HG03342 (cell line): ENCODE results near the gene ZNF217.
"Not testable (repeated sequence)": the region's sequence is repeated elsewhere in the genome, so short reads cannot be mapped to it uniquely, and the experiment has no call there.

ENCODE experiments used
- ATAC-seq: cut with Tn5 transposase; IDR thresholded peaks from one replicate; pipeline ENCODE4 v1.9.1; 2021; ENCODE audit warnings: mild to moderate bottlenecking, moderate library complexity; ENCODE audit not compliant: unreplicated experiment

Gene ZNF217

GRCh38 chr20:53569606-53570307 is 23.9 kb downstream of the ZNF217 start:
- no peak for ATAC-seq

- no peak for ATAC-seq
Observed at GRCh38 chr20:53569005-53569404, 24.6 kb downstream of the ZNF217 start.

- no peak for ATAC-seq
Observed at GRCh38 chr20:53568351-53568750, 25.3 kb downstream of the ZNF217 start.

GRCh38 chr20:53567379-53567917 is 26.2 kb downstream of the ZNF217 start:
- no peak for ATAC-seq

GRCh38 chr20:53566623-53567022 is 27.0 kb downstream of the ZNF217 start:
- not testable (repeated sequence) for ATAC-seq

GRCh38 chr20:53565254-53565653 is 28.4 kb downstream of the ZNF217 start:
- ATAC-seq: no peak

GRCh38 chr20:53562104-53562764 is 31.4 kb downstream of the ZNF217 start:
- not testable (repeated sequence) for ATAC-seq

- no peak for ATAC-seq
Observed at GRCh38 chr20:53561505-53561904, 32.1 kb downstream of the ZNF217 start.

- ATAC-seq: no peak
Observed at GRCh38 chr20:53559816-53560215, 33.8 kb downstream of the ZNF217 start.

- ATAC-seq: no peak
Observed at GRCh38 chr20:53557130-53557529, 36.5 kb downstream of the ZNF217 start.

GRCh38 chr20:53556267-53556897 is 37.3 kb downstream of the ZNF217 start:
- ATAC-seq: no peak

GRCh38 chr20:53555816-53556215 is 37.8 kb downstream of the ZNF217 start:
- no peak for ATAC-seq

GRCh38 chr20:53555081-53555480 is 38.6 kb downstream of the ZNF217 start:
- ATAC-seq: no peak

GRCh38 chr20:53552572-53552893 is 41.1 kb downstream of the ZNF217 start:
- ATAC-seq: not testable (repeated sequence)

GRCh38 chr20:53551719-53552571 is 41.7 kb downstream of the ZNF217 start:
- ATAC-seq: not testable (repeated sequence)

GRCh38 chr20:53550280-53551187 is 43.1 kb downstream of the ZNF217 start:
- no peak for ATAC-seq

GRCh38 chr20:53547664-53548239 is 45.9 kb downstream of the ZNF217 start:
- no peak for ATAC-seq

- no peak for ATAC-seq
Observed at GRCh38 chr20:53539516-53539915, 54.1 kb downstream of the ZNF217 start.

GRCh38 chr20:53536382-53536781 is 57.3 kb downstream of the ZNF217 start:
- not testable (repeated sequence) for ATAC-seq

GRCh38 chr20:53535878-53536277 is 57.8 kb downstream of the ZNF217 start:
- no peak for ATAC-seq
